CD4-positive, alpha-beta T cell treated with Interleukin-12 subunit alpha and Interleukin-12 subunit beta, for 1 hour (primary cell): ENCODE data around the gene TMEM45A.
"Not testable (repeated sequence)": the region's sequence is repeated elsewhere in the genome, so short reads cannot be mapped to it uniquely, and the experiment has no call there.

ENCODE experiments used
- DNase-seq: peaks from one replicate; pipeline ENCODE4 v3.0.0-alpha.2; 2020

TMEM45A gene

GRCh38 chr3:100536093-100536492 lies 43.7 kb downstream of the TMEM45A start:
- DNase-seq, result no peak

GRCh38 chr3:100537646-100538338 lies 45.4 kb downstream of the TMEM45A start:
- DNase-seq, result no peak

GRCh38 chr3:100538339-100538706 lies 45.9 kb downstream of the TMEM45A start:
- DNase-seq, result no peak

GRCh38 chr3:100540791-100541334 lies 48.4 kb downstream of the TMEM45A start:
- no peak for DNase-seq

- DNase-seq, result not testable (repeated sequence)
Measured at GRCh38 chr3:100541428-100541827, 49.0 kb downstream of the TMEM45A start.

- DNase-seq, result no peak
Measured at GRCh38 chr3:100545371-100545770, 53.0 kb downstream of the TMEM45A start.

- no peak for DNase-seq
Measured at GRCh38 chr3:100546020-100546744, 53.8 kb downstream of the TMEM45A start.

GRCh38 chr3:100548053-100548452 lies 55.6 kb downstream of the TMEM45A start:
- DNase-seq, result no peak

GRCh38 chr3:100553618-100554372 lies 61.4 kb downstream of the TMEM45A start:
- no peak for DNase-seq

GRCh38 chr3:100554373-100554676 lies 61.9 kb downstream of the TMEM45A start:
- DNase-seq, result no peak

GRCh38 chr3:100556673-100557310 lies 64.4 kb downstream of the TMEM45A start:
- DNase-seq, result no peak

- no peak for DNase-seq
Measured at GRCh38 chr3:100558233-100558632, 65.8 kb downstream of the TMEM45A start.

GRCh38 chr3:100560426-100560825 lies 68.0 kb downstream of the TMEM45A start:
- no peak for DNase-seq

- DNase-seq, result no peak
Measured at GRCh38 chr3:100561459-100562158, 69.2 kb downstream of the TMEM45A start.

- DNase-seq, result no peak
Measured at GRCh38 chr3:100562224-100562857, 69.9 kb downstream of the TMEM45A start.

- DNase-seq, result no peak
Measured at GRCh38 chr3:100563228-100563627, 70.8 kb downstream of the TMEM45A start.

GRCh38 chr3:100563652-100564211 lies 71.3 kb downstream of the TMEM45A start:
- no peak for DNase-seq

GRCh38 chr3:100570811-100571210 lies 78.4 kb downstream of the TMEM45A start:
- DNase-seq, result no peak

GRCh38 chr3:100574536-100574935 lies 82.1 kb downstream of the TMEM45A start:
- DNase-seq, result no peak

GRCh38 chr3:100575704-100576103 lies 83.3 kb downstream of the TMEM45A start:
- no peak for DNase-seq

GRCh38 chr3:100577382-100578008 lies 85.1 kb downstream of the TMEM45A start:
- DNase-seq, result no peak
